Uterus (tissue), 2 donors: ENCODE data around the gene PTCSC3.

Experiments
- POLR2A ChIP-seq, 2 donors: fragments of 450-650 bp; IDR thresholded peaks; one replicate each; pipeline ENCODE4 v1.6.1; 2016; ENCODE audit warnings: antibody characterized with exemption in 2 of 2, mild to moderate bottlenecking in 1 of 2, moderate library complexity in 1 of 2
- TF ChIP-seq, protein P1 (sequence below), 4 experiments: fragments of 200-600 bp in 2 of 4; fragments of 450-650 bp in 2 of 4; sonication (generic) in 2 of 4; IDR thresholded peaks; one replicate each; pipeline ENCODE4 v1.5.1; 2016 to 2019; ENCODE audit warnings: antibody characterized with exemption in 4 of 4, mild to moderate bottlenecking in 2 of 4, moderate library complexity in 1 of 4

DNA sequence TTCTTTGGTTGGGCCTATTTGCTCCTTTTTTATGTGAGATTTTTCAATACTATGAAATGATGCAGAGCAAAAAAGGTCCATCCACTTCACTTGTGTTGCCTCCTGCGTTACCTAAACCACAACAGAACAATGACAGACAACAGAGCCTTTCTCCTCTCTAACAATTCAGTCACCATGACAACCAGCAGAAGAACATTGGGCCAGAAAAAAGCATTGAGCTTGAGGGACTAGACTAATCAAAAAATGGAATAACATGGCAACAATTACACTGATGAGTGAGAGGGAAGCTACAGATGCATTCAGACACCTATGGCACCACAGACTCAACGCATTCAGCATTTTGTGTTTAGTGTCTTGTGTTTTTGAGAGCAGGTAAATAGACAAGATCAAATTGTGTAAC, 44.6 kb upstream of the PTCSC3 start:
- TF ChIP-seq POLR2A (IDR thresholded peaks at IDR 0.05), result no peak
- TF ChIP-seq, protein P1, sequence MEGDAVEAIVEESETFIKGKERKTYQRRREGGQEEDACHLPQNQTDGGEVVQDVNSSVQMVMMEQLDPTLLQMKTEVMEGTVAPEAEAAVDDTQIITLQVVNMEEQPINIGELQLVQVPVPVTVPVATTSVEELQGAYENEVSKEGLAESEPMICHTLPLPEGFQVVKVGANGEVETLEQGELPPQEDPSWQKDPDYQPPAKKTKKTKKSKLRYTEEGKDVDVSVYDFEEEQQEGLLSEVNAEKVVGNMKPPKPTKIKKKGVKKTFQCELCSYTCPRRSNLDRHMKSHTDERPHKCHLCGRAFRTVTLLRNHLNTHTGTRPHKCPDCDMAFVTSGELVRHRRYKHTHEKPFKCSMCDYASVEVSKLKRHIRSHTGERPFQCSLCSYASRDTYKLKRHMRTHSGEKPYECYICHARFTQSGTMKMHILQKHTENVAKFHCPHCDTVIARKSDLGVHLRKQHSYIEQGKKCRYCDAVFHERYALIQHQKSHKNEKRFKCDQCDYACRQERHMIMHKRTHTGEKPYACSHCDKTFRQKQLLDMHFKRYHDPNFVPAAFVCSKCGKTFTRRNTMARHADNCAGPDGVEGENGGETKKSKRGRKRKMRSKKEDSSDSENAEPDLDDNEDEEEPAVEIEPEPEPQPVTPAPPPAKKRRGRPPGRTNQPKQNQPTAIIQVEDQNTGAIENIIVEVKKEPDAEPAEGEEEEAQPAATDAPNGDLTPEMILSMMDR (IDR thresholded peaks at IDR 0.05), result no peak
